Mesenteric fat pad (tissue), 1 donor: ENCODE data around the gene FER. TPM values are rescaled to one million over a fixed set of nuclear protein-coding genes. Genes with fewer than 3 reads are reported as not detected.
"Not testable (repeated sequence)": the region's sequence is repeated elsewhere in the genome, so short reads cannot be mapped to it uniquely, and the experiment has no call there.

Source experiments
- DNase-seq: peaks from one replicate; pipeline ENCODE4 v3.0.0-alpha.2; 2020; ENCODE audit warnings: low spot score
- total RNA-seq: library from RNA; stranded (reverse); fragmentation: NEBNext Ultra II Directional; extraction: Animal tissue kit (Norgen Biotek cat#: 25700); gene quantifications from one replicate; pipeline ENCODE4 v1.2.1, GENCODE V29; 2021
- donor health status: DM: yes; HTN: yes; CAD: no.

FER gene
- total RNA-seq, 1 donor from 2014 or later = 37.6 TPM

- DNase-seq = no peak
These were observed 128.8 kb downstream of the FER start for GRCh38 chr5:108876451-108876850.

- no peak for DNase-seq
These were observed 131.1 kb downstream of the FER start for GRCh38 chr5:108878756-108879155.

- DNase-seq = no peak
These were observed 133.4 kb downstream of the FER start for GRCh38 chr5:108881133-108881532.

- no peak for DNase-seq
These were observed 137.0 kb downstream of the FER start for GRCh38 chr5:108884736-108885135.

GRCh38 chr5:108898257-108898656 lies 150.6 kb downstream of the FER start:
- DNase-seq = no peak

- DNase-seq = no peak
These were observed 151.0 kb downstream of the FER start for GRCh38 chr5:108898707-108899106.

- not testable (repeated sequence) for DNase-seq
These were observed 151.5 kb downstream of the FER start for GRCh38 chr5:108899244-108899643.

- no peak for DNase-seq
These were observed 153.0 kb downstream of the FER start for GRCh38 chr5:108900668-108901067.

- no peak for DNase-seq
These were observed 158.1 kb downstream of the FER start for GRCh38 chr5:108905805-108906204.

GRCh38 chr5:108910627-108911026 lies 162.9 kb downstream of the FER start:
- no peak for DNase-seq

- DNase-seq = no peak
These were observed 163.4 kb downstream of the FER start for GRCh38 chr5:108911055-108911454.

GRCh38 chr5:108917596-108917995 lies 169.9 kb downstream of the FER start:
- no peak for DNase-seq

GRCh38 chr5:108919591-108920326 lies 172.1 kb downstream of the FER start:
- DNase-seq = no peak

GRCh38 chr5:108924457-108924961 lies 176.8 kb downstream of the FER start:
- no peak for DNase-seq

- no peak for DNase-seq
These were observed 177.4 kb downstream of the FER start for GRCh38 chr5:108925073-108925472.

- DNase-seq = no peak
These were observed 182.4 kb downstream of the FER start for GRCh38 chr5:108930107-108930506.

GRCh38 chr5:108935611-108936010 lies 187.9 kb downstream of the FER start:
- no peak for DNase-seq

GRCh38 chr5:108937221-108937620 lies 189.5 kb downstream of the FER start:
- no peak for DNase-seq

- DNase-seq = no peak
These were observed 192.8 kb downstream of the FER start for GRCh38 chr5:108940506-108940905.

- no peak for DNase-seq
These were observed 194.0 kb downstream of the FER start for GRCh38 chr5:108941746-108942145.

- DNase-seq = no peak
These were observed 195.0 kb downstream of the FER start for GRCh38 chr5:108942701-108943100.

- DNase-seq = no peak
These were observed 197.4 kb downstream of the FER start for GRCh38 chr5:108945094-108945493.

GRCh38 chr5:108946008-108946407 lies 198.3 kb downstream of the FER start:
- no peak for DNase-seq
